SU-DHL-6 (cell line): ENCODE data around the gene EOLA1.
"Not testable (repeated sequence)": the region's sequence is repeated elsewhere in the genome, so short reads cannot be mapped to it uniquely, and the experiment has no call there.

Experiments
- H2AFZ ChIP-seq: fragments of 200-600 bp; sonication (generic); 2 replicates; pipeline ENCODE4 v1.6.1; 2014; ENCODE audit warnings: low read depth, mild to moderate bottlenecking, moderate library complexity, mixed read lengths, antibody characterized with exemption, low read length; ENCODE audit not compliant: severe bottlenecking
- H3F3A ChIP-seq: fragments of 200-600 bp; shearing (Covaris generic); 2 replicates; pipeline ENCODE4 v1.6.0; 2016; ENCODE audit warnings: antibody characterized with exemption, mild to moderate bottlenecking; ENCODE audit not compliant: insufficient read depth
- H3K27ac ChIP-seq: fragments of 200-600 bp; sonication (generic); 2 replicates; pipeline ENCODE4 v1.5.1; 2016; ENCODE audit warnings: low read depth, mild to moderate bottlenecking, low read length, moderate library complexity, mixed read lengths
- H3K27me3 ChIP-seq: fragments of 200-600 bp; sonication (generic), shearing (Covaris generic); 2 replicates; pipeline ENCODE4 v1.6.0; 2014; ENCODE audit warnings: mild to moderate bottlenecking, low read length
- H3K36me3 ChIP-seq: fragments of 200-600 bp; sonication (generic); 2 replicates; pipeline ENCODE4 v1.6.1; 2014; ENCODE audit warnings: mild to moderate bottlenecking, low read length, mixed read lengths
- H3K4me2 ChIP-seq: fragments of 300-600, 200-600 bp; shearing (Covaris generic), sonication (generic); 2 replicates; pipeline ENCODE4 v1.6.0; 2014; ENCODE audit warnings: low read length, low read depth, mild to moderate bottlenecking; ENCODE audit not compliant: poor library complexity, severe bottlenecking
- H3K4me3 ChIP-seq: fragments of 200-600 bp; sonication (generic); 2 replicates; pipeline ENCODE4 v1.5.1; 2014; ENCODE audit warnings: antibody characterized with exemption, low read length, mild to moderate bottlenecking, mixed read lengths; ENCODE audit not compliant: insufficient read depth, poor library complexity, severe bottlenecking
- H3K79me2 ChIP-seq: fragments of 200-600 bp; sonication (generic); 2 replicates; pipeline ENCODE4 v1.6.1; 2014; ENCODE audit warnings: mild to moderate bottlenecking, low read length, moderate library complexity; ENCODE audit not compliant: insufficient read depth
- H3K9ac ChIP-seq: fragments of 200-600 bp; sonication (generic); 2 replicates; pipeline ENCODE4 v1.7.0; 2014; ENCODE audit warnings: mild to moderate bottlenecking, low read length
- H3K9me2 ChIP-seq: fragments of 200-600 bp; sonication (generic); replicated peaks from 2 replicates; pipeline ENCODE4 v1.6.1; 2014; ENCODE audit warnings: low read length; ENCODE audit not compliant: insufficient read depth
- H3K9me3 ChIP-seq: fragments of 200-600 bp; sonication (generic); 2 replicates; pipeline ENCODE4 v1.6.1; 2014; ENCODE audit warnings: low read length, mixed read lengths; ENCODE audit not compliant: insufficient read depth
- H4K20me1 ChIP-seq: fragments of 200-600 bp; sonication (generic); 2 replicates; pipeline ENCODE4 v1.6.1; 2014; ENCODE audit warnings: low read depth, mild to moderate bottlenecking, antibody characterized with exemption, low read length, moderate library complexity, mixed read lengths

Gene EOLA1

GRCh38 chrX:149585631-149586030, 44.8 kb downstream of the EOLA1 start:
- H3K79me2 ChIP-seq = not testable (repeated sequence)

GRCh38 chrX:149587359-149587758, 46.5 kb downstream of the EOLA1 start, which contains the start of gene MAGEA9B:
Gene MAGEA9B (minus strand): TSS chrX:149587459. CDS start chrX:149583179, 4,280 bp downstream.
- not testable (repeated sequence) for H3K27ac ChIP-seq, H3K79me2 ChIP-seq, H3F3A ChIP-seq, H3K36me3 ChIP-seq, H3K4me3 ChIP-seq, H3K9me3 ChIP-seq, H2AFZ ChIP-seq, H3K4me2 ChIP-seq, H3K9ac ChIP-seq, H3K9me2 ChIP-seq, H4K20me1 ChIP-seq, H3K27me3 ChIP-seq

More at GRCh38 chrX:149585631-149586030, 44.8 kb downstream of the EOLA1 start:
- not testable (repeated sequence) for H3K9ac ChIP-seq, H3K4me3 ChIP-seq, H3K27ac ChIP-seq, H3K9me2 ChIP-seq, H3F3A ChIP-seq, H3K4me2 ChIP-seq, H3K9me3 ChIP-seq, H4K20me1 ChIP-seq, H3K27me3 ChIP-seq, H3K36me3 ChIP-seq, H2AFZ ChIP-seq

GRCh38 chrX:149590993-149591392, 50.2 kb downstream of the EOLA1 start:
- not testable (repeated sequence) for H3K9me2 ChIP-seq, H3K4me2 ChIP-seq, H3K9ac ChIP-seq, H2AFZ ChIP-seq, H3K79me2 ChIP-seq, H3K27ac ChIP-seq, H3K9me3 ChIP-seq, H3K36me3 ChIP-seq, H3K27me3 ChIP-seq, H3K4me3 ChIP-seq, H4K20me1 ChIP-seq, H3F3A ChIP-seq

GRCh38 chrX:149595214-149595613, 54.4 kb downstream of the EOLA1 start, which contains the start of gene HSFX2:
Gene HSFX2 (minus strand): TSS chrX:149595314. CDS start chrX:149594700, 614 bp downstream.
- not testable (repeated sequence) for H3K27ac ChIP-seq, H3K4me2 ChIP-seq, H3K9ac ChIP-seq, H4K20me1 ChIP-seq, H3K9me2 ChIP-seq, H3K9me3 ChIP-seq, H3K27me3 ChIP-seq, H2AFZ ChIP-seq, H3K79me2 ChIP-seq, H3K4me3 ChIP-seq, H3K36me3 ChIP-seq, H3F3A ChIP-seq

- not testable (repeated sequence) for H3K4me2 ChIP-seq, H3K4me3 ChIP-seq, H3K27ac ChIP-seq, H3K9me2 ChIP-seq, H3K9ac ChIP-seq, H2AFZ ChIP-seq, H4K20me1 ChIP-seq, H3K27me3 ChIP-seq, H3K36me3 ChIP-seq, H3F3A ChIP-seq, H3K79me2 ChIP-seq, H3K9me3 ChIP-seq
Observed at GRCh38 chrX:149595943-149596342, 55.1 kb downstream of the EOLA1 start.
